GM12892 (cell line): ENCODE data around the gene RGS14.

Experiments
- POLR2A ChIP-seq: IDR thresholded peaks from 2 replicates; pipeline ENCODE4 v1.6.1; 2011; ENCODE audit warnings: low read depth, low read length, control low read depth
- POLR2AphosphoS5 ChIP-seq: IDR thresholded peaks from 2 replicates; pipeline ENCODE4 v1.6.1; 2011; ENCODE audit warnings: low read depth, low read length, control low read depth

- no peak for TF ChIP-seq POLR2AphosphoS5
- no peak for TF ChIP-seq POLR2A
Observed at GRCh38 chr5:177393990-177394389, 36.3 kb downstream of the RGS14 start.
